Activated CD8-positive, alpha-beta memory T cell treated with anti-CD3 and anti-CD28 coated beads for 24 hours (primary cell): ENCODE data around the gene SLC6A16.
A peak's percentile ranks its signal among the peaks of the same experiment; 100 is the strongest.

ENCODE experiments used
- DNase-seq: peaks from one replicate; pipeline ENCODE4 v3.0.0-alpha.2; 2020

Gene SLC6A16

GRCh38 chr19:49344505-49345423 lies 19.8 kb upstream of the SLC6A16 start:
- DNase-seq: no peak

- no peak for DNase-seq
These were observed 18.1 kb upstream of the SLC6A16 start for GRCh38 chr19:49343123-49343522.

- DNase-seq: no peak
These were observed 17.3 kb upstream of the SLC6A16 start for GRCh38 chr19:49342291-49342721.

GRCh38 chr19:49340865-49341718 lies 16.1 kb upstream of the SLC6A16 start:
- DNase-seq: no peak

GRCh38 chr19:49340069-49340864 lies 15.3 kb upstream of the SLC6A16 start:
- no peak for DNase-seq

GRCh38 chr19:49339301-49340068 lies 14.5 kb upstream of the SLC6A16 start:
- peak; percentile 54 for DNase-seq

GRCh38 chr19:49338691-49339300 lies 13.8 kb upstream of the SLC6A16 start:
- peak; percentile 60 for DNase-seq

GRCh38 chr19:49338023-49338677 lies 13.2 kb upstream of the SLC6A16 start:
- DNase-seq: peak; percentile 52

- peak; percentile 38 for DNase-seq
These were observed 12.5 kb upstream of the SLC6A16 start for GRCh38 chr19:49337267-49338022.

GRCh38 chr19:49336482-49337266 lies 11.7 kb upstream of the SLC6A16 start:
- DNase-seq: peak; percentile 51

- DNase-seq: peak; percentile 52
These were observed 10.9 kb upstream of the SLC6A16 start for GRCh38 chr19:49335784-49336481.

- DNase-seq: peak; percentile 85
These were observed 10.2 kb upstream of the SLC6A16 start, which contains the start of gene CD37 for GRCh38 chr19:49335071-49335783. CD37 (plus strand) TSS chr19:49335406; CDS start chr19:49335541, 135 bp downstream.

GRCh38 chr19:49333811-49334288 lies 8.9 kb upstream of the SLC6A16 start:
- DNase-seq: peak; percentile 84

GRCh38 chr19:49333418-49333805 lies 8.4 kb upstream of the SLC6A16 start:
- no peak for DNase-seq

- peak; percentile 56 for DNase-seq
These were observed 7.9 kb upstream of the SLC6A16 start for GRCh38 chr19:49332691-49333417.

GRCh38 chr19:49331616-49332055 lies 6.6 kb upstream of the SLC6A16 start:
- DNase-seq: peak; percentile 68

GRCh38 chr19:49331187-49331586 lies 6.2 kb upstream of the SLC6A16 start:
- peak; percentile 49 for DNase-seq
